AG04450 (cell line): ENCODE data around the gene INSC. TPM values are rescaled to one million over a fixed set of nuclear protein-coding genes. Genes with fewer than 3 reads are reported as not detected.

Experiments used
- CTCF ChIA-PET: fragments of 300-600, 350-600 bp; formaldehyde crosslinking; extraction: SDS; loops from one replicate; lab custom pipeline; 2022; ENCODE audit warnings: antibody characterized with exemption, inconsistent platforms; lab: Charles Lee
- POLR2A ChIA-PET: fragments of 350-600 bp; formaldehyde crosslinking; extraction: SDS; loops from one replicate; lab custom pipeline; 2021; ENCODE audit warnings: antibody characterized with exemption, inconsistent platforms; lab: Yijun Ruan, JAX
- DNase-seq: peaks from one replicate; pipeline ENCODE4 v3.0.0-alpha.2; 2011; ENCODE audit warnings: low read depth, low spot score
- H3K27ac ChIP-seq: one replicate; pipeline ENCODE4 v1.5.1; 2012; ENCODE audit warnings: low read depth, low read length, control low read depth
- H3K27me3 ChIP-seq: one replicate; pipeline ENCODE4 v1.6.0; 2012; ENCODE audit warnings: low read length; ENCODE audit not compliant: control insufficient read depth, insufficient read depth
- H3K4me3 ChIP-seq: 2 replicates; pipeline ENCODE4 v1.5.1; 2011; ENCODE audit warnings: mild to moderate bottlenecking, low read depth, low read length, control low read depth
- H3K9me3 ChIP-seq: 2 replicates; pipeline ENCODE4 v1.5.1; 2012; ENCODE audit warnings: low read length; ENCODE audit not compliant: control insufficient read depth, insufficient read depth
- polyA plus RNA-seq: library from polyadenylated mRNA; depleted of rRNA; stranded (reverse); fragments of >200 nt; gene quantifications from 2 replicates; pipeline ENCODE4 v1.2.3, GENCODE V29; 2011
- TF ChIP-seq, protein P1 (sequence below): IDR thresholded peaks from 2 replicates; pipeline ENCODE4 v1.5.1; 2011; ENCODE audit warnings: low read depth, low read length, control low read depth, inconsistent platforms

The INSC gene
- polyA plus RNA-seq, 1 experiment, result 0.53 TPM

DNA sequence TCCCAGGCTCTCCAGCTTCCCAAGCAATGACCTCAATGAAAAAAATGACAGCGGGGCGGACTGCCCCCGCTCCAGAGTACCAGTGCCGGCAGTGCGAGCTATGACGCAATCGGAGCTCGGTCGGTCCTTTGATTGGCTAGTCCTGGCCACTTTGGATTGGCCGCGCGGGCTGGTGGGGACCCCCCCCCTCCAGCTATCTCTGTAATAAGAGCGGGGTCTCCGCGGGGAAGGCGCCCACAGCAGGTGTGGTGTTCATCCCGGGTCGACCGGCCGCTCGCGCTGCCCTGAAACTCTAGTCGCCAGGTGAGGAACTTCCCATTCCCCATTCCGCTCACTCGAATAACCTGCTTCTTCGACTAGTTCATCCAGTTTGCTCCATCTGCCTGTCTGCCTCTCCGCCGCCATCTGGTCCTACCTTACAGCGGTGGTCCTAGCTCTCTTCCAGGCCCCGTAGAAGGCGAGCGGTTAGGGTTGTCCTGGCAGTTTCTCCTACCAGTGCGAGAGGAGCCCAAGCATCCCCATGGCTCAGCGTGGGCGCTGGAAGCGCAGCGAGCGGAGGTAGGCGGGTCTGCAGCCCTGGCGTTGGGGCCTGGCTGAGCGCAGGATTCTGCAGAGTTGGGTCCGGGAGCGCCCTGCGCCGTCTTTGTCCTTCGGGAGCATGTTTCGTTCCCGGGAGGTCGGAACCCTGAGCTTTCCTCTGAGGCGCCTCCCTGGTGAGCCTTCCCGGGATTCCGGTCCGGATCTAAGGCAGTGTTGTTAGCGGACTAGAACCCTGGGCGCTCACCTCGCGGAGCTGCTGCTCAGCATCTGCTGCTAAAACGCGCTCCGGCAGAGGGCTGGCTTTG, 41.1 kb upstream of the INSC start, which contains the start of gene CALCB:
CALCB (plus strand) TSS at position 233 of the 845 bp plus-strand sequence. CDS start 1,126 bp downstream, outside the sequence.
- H3K27ac ChIP-seq, result no peak within 1 kb of the TSS
- H3K9me3 ChIP-seq, result no peaks in the 10 kb centered on the region; the same call in 1 of the 2 replicates
- CTCF ChIA-PET, result interaction anchor here (0.8 to 4.7 kb wide), 6 partner anchors 9 to 283 kb away, joined by 3 to 48 read pairs (median 4); no protein-coding TSS in a partner anchor
- peak within 1 kb of the TSS; percentile 29 for H3K4me3 ChIP-seq
- POLR2A ChIA-PET, result no interaction called here
- DNase-seq, result no peak
- TF ChIP-seq, protein P1, sequence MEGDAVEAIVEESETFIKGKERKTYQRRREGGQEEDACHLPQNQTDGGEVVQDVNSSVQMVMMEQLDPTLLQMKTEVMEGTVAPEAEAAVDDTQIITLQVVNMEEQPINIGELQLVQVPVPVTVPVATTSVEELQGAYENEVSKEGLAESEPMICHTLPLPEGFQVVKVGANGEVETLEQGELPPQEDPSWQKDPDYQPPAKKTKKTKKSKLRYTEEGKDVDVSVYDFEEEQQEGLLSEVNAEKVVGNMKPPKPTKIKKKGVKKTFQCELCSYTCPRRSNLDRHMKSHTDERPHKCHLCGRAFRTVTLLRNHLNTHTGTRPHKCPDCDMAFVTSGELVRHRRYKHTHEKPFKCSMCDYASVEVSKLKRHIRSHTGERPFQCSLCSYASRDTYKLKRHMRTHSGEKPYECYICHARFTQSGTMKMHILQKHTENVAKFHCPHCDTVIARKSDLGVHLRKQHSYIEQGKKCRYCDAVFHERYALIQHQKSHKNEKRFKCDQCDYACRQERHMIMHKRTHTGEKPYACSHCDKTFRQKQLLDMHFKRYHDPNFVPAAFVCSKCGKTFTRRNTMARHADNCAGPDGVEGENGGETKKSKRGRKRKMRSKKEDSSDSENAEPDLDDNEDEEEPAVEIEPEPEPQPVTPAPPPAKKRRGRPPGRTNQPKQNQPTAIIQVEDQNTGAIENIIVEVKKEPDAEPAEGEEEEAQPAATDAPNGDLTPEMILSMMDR, result no peak
- H3K27me3 ChIP-seq, result peaks cover 31% of the 10 kb centered on the region

DNA sequence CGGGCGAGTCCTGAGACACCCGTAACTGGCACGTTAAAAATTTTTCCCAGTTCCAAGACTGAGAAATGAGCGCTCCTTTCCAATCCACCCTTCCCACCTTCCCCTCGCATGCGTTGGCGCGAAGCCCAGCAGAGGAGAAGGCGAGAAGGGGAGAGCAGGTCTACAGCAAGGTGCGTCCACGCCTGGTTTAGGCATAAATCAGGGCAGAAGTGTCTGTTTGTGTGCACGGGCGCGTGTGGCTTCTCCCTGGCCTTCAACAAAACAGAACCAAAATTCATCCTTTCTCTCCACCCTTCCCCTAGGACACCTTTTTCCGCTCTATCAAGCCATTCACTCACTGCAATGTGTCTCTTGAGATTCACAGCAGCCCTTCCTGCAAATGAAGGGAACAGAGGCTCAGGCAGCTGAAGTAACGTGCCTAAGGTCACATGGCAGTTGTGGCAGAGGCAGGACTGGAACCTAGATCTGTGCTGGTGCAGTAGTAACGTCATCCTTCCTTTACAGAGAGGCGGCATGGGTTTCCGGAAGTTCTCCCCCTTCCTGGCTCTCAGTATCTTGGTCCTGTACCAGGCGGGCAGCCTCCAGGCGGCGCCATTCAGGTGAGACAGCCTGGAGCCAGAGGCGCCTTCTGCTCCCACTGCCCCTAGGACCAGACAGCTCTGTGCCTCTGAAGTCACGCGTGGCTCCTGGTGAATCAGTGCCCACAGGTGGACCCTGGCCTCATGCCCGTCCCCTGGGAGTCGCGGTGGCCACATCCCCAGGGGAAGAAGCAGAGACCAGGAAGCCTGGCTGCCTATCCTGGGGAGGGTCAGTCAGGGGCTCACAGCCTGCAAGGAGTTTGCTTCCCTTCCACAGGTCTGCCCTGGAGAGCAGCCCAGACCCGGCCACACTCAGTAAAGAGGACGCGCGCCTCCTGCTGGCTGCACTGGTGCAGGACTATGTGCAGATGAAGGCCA, 40.2 kb upstream of the INSC start:
- H3K27ac ChIP-seq, result no peak overlapping the region
- H3K9me3 ChIP-seq, result no peaks in the 10 kb centered on the region; the same call in 1 of the 2 replicates
- POLR2A ChIA-PET, result no interaction called here
- TF ChIP-seq, protein P1, result peak; percentile 69
- peak overlapping the region; percentile 29; the same call in 1 of the 2 replicates for H3K4me3 ChIP-seq
- CTCF ChIA-PET, result interaction anchor here (0.5 to 4.7 kb wide), 28 partner anchors 8 to 1853 kb away, joined by 3 to 48 read pairs (median 3); partner anchors contain the start of gene CYP2R1
- DNase-seq, result peak; percentile 20
- peaks cover 31% of the 10 kb centered on the region for H3K27me3 ChIP-seq

DNA sequence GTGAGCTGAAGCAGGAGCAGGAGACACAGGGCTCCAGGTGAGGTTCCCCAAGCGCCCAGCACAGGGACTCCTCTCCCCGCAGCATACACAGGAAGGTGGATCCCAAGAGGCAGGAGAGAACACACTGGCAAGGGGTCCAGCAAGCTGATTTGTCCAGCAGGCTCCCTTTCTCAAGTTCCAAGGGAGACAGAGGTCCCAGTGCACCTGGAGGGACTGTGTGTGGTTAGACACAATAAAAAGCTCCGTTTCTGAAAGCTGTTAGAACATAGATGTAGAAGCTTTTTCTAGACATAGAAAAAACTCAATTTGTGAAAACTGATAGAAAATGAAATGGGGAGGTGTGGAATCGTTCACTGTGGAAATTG, 39.6 kb upstream of the INSC start:
- no peak for DNase-seq
- peaks cover 31% of the 10 kb centered on the region for H3K27me3 ChIP-seq
- ChIA-PET CTCF (interaction anchor here (0.5 to 4.7 kb wide), 26 partner anchors 8 to 1853 kb away, joined by 3 to 48 read pairs (median 4); partner anchors contain the start of gene CYP2R1), POLR2A (no interaction called here)
- no peak overlapping the region for H3K27ac ChIP-seq
- no peak overlapping the region for H3K4me3 ChIP-seq
- TF ChIP-seq, protein P1, result no peak
- H3K9me3 ChIP-seq, result no peaks in the 10 kb centered on the region; the same call in 1 of the 2 replicates

DNA sequence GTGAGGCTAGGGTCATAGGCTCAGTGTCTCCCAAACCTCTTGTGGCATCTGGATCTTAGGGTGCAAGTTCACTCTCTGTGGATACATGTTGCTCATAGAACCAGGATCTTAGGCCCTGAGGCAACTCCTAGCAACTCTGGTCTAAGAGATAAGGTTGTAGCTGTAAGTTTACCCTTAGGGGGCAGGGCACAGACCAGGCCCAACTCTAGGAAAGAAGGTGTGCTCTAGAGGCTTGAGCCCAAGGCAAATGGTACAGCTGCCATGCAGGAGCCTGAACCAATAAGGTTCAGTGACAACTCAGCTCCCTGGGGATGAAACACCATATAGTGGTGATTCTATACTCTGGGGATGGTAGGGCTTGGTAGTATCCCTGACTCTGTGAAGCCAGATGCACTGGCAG, 23.5 kb upstream of the INSC start:
- no peaks in the 10 kb centered on the region for H3K9me3 ChIP-seq
- DNase-seq, result no peak
- POLR2A ChIA-PET, result no interaction called here
- no peaks in the 10 kb centered on the region for H3K27me3 ChIP-seq
- no peak overlapping the region for H3K4me3 ChIP-seq
- no peak overlapping the region for H3K27ac ChIP-seq
- TF ChIP-seq, protein P1, result no peak
- CTCF ChIA-PET, result interaction anchor here (1.3 to 4.6 kb wide), 3 partner anchors 10 to 116 kb away, joined by 5 to 20 read pairs (median 6); no protein-coding TSS in a partner anchor
